ENCODE measurements around the gene CFAP221.

DNA sequence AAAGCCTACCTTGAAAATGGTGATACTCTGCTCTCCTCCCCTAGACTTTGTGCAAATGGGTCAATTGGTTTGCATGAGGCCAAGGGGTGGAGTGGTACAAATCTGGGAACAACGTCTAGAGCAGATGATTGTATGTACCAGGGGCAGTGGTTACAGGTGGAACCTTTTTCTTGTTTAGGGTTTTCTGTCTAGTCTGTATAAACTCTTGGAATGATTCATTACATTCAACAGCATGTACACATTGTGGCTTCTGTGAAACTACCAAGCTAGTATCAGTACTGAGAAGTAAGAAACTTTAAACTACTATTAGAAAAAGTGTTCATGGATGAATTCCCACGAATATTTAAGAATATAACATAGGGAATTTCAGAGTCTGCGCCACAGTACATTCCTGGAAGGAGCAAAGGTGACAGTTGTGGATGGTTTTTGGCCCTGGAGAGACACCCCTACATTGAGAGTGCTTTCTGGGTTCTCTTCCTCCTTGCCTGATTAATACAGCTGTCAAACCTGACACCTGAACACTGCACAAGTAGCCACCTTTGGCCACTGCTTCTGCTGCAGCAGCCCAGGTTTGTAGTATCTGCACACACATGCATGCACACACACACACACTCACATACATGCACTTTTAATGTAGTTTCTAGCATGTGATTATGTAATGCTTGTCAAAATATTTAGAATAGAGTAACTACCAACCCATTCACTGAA, 30.0 kb downstream of the CFAP221 start:
- no peak for TF ChIP-seq GATA3 (IDR thresholded peaks at IDR 0.05; ENCODE audit: low read depth, low read length)
- no peak for TF ChIP-seq GATA2 (IDR thresholded peaks at IDR 0.05; ENCODE audit: low read depth, low read length)

Data from SH-SY5Y (cell line).